SK-MEL-5 (cell line): ENCODE results near the gene GNAQ. TPM values are rescaled to one million over a fixed set of nuclear protein-coding genes. Genes with fewer than 3 reads are reported as not detected.

ENCODE experiments used
- DNase-seq: peaks from one replicate; pipeline ENCODE4 v3.0.0-alpha.2; 2016; ENCODE audit warnings: low read depth, low spot score
- in situ Hi-C: cut with HindIII; loops from 2 replicates; pipeline ENCODE4 v1.10.0; 2016; ENCODE audit warnings: low sequenced_read_pairs, high pct_unique_total_duplicates, low pct_unique_long_range_greater_than_20kb
- total RNA-seq: library from RNA; depleted of rRNA; stranded (reverse); fragments of >200 nt; shearing (Covaris generic); gene quantifications from 2 replicates; pipeline ENCODE4 v1.2.3, GENCODE V29; 2014

The GNAQ gene
- total RNA-seq, 1 experiment from 2014 or later: 27.1 TPM

GRCh38 chr9:78035383-78035993 is 3.9 kb upstream of the GNAQ start:
- peak; percentile 89 for DNase-seq
- in situ Hi-C loops: no loop called here

- in situ Hi-C loops: no loop called here
- no peak for DNase-seq
Observed at GRCh38 chr9:78033870-78034269, 2.3 kb upstream of the GNAQ start.

- DNase-seq: no peak
- in situ Hi-C loops: no loop called here
Observed at GRCh38 chr9:78032730-78033457, 1.3 kb upstream of the GNAQ start.

GRCh38 chr9:78031893-78032729 is 500 bp upstream of the GNAQ start:
- in situ Hi-C loops: no loop called here
- DNase-seq: peak; percentile 93

GRCh38 chr9:78030553-78031443 is 813 bp downstream of the GNAQ start:
- peak; percentile 43 for DNase-seq
- in situ Hi-C loops: no loop called here

GRCh38 chr9:78030296-78030552 is 1.4 kb downstream of the GNAQ start:
- in situ Hi-C loops: no loop called here
- DNase-seq: peak; percentile 23

GRCh38 chr9:78029551-78030295 is 1.9 kb downstream of the GNAQ start:
- no peak for DNase-seq
- in situ Hi-C loops: no loop called here

- in situ Hi-C loops: no loop called here
- no peak for DNase-seq
Observed at GRCh38 chr9:78028926-78029325, 2.7 kb downstream of the GNAQ start.

GRCh38 chr9:78026947-78027346 is 4.7 kb downstream of the GNAQ start:
- in situ Hi-C loops: no loop called here
- DNase-seq: no peak

GRCh38 chr9:78026416-78026815 is 5.2 kb downstream of the GNAQ start:
- in situ Hi-C loops: no loop called here
- no peak for DNase-seq

GRCh38 chr9:78025186-78025585 is 6.4 kb downstream of the GNAQ start:
- no peak for DNase-seq
- in situ Hi-C loops: no loop called here

GRCh38 chr9:78023003-78023741 is 8.4 kb downstream of the GNAQ start:
- in situ Hi-C loops: no loop called here

GRCh38 chr9:78021697-78022096 is 9.9 kb downstream of the GNAQ start:
- in situ Hi-C loops: no loop called here

More at GRCh38 chr9:78023003-78023741, 8.4 kb downstream of the GNAQ start:
- DNase-seq: no peak

GRCh38 chr9:78017190-78017693 is 14.4 kb downstream of the GNAQ start:
- in situ Hi-C loops: no loop called here
- no peak for DNase-seq

More at GRCh38 chr9:78021697-78022096, 9.9 kb downstream of the GNAQ start:
- DNase-seq: no peak

GRCh38 chr9:78015241-78015640 is 16.4 kb downstream of the GNAQ start:
- no peak for DNase-seq
- in situ Hi-C loops: no loop called here

- in situ Hi-C loops: no loop called here
- DNase-seq: no peak
Observed at GRCh38 chr9:78014776-78015175, 16.8 kb downstream of the GNAQ start.
